ENCODE measurements around the gene PNLDC1. TPM values are rescaled to one million over a fixed set of nuclear protein-coding genes. Genes with fewer than 3 reads are reported as not detected.

PNLDC1 gene
- total RNA-seq, 1 donor = not detected

DNA sequence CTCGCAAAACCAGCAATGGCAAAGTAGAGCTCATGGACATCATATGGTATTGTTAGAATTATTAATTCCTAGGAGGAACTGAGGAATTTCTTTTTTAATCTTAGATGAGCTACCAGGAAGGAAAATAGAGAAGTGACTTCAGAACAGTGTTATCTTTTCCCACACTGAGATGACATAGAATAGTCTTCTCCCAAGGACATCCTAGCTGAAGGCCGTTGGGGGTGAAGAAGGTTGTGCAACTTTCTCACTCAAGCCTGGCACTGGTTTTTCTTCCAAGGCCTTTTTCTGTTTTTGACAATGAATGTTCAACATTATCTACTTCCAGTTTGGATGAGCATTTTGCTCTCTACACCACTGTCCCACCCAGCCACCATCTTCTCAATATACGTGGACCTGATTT lies 54.9 kb downstream of the PNLDC1 start:
- no peaks in the 10 kb centered on the region for H3K9me3 ChIP-seq (ENCODE audit: low read depth, low read length)
- H3K36me3 ChIP-seq (ENCODE audit: insufficient read depth, low read length) = no peaks in the 10 kb centered on the region
- H2AFZ ChIP-seq (ENCODE audit: low read length) = no peak overlapping the region
- H3K4me1 ChIP-seq (ENCODE audit: insufficient read depth, low read length) = peaks cover 3% of the 10 kb centered on the region
- TF ChIP-seq, protein P1, sequence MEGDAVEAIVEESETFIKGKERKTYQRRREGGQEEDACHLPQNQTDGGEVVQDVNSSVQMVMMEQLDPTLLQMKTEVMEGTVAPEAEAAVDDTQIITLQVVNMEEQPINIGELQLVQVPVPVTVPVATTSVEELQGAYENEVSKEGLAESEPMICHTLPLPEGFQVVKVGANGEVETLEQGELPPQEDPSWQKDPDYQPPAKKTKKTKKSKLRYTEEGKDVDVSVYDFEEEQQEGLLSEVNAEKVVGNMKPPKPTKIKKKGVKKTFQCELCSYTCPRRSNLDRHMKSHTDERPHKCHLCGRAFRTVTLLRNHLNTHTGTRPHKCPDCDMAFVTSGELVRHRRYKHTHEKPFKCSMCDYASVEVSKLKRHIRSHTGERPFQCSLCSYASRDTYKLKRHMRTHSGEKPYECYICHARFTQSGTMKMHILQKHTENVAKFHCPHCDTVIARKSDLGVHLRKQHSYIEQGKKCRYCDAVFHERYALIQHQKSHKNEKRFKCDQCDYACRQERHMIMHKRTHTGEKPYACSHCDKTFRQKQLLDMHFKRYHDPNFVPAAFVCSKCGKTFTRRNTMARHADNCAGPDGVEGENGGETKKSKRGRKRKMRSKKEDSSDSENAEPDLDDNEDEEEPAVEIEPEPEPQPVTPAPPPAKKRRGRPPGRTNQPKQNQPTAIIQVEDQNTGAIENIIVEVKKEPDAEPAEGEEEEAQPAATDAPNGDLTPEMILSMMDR (IDR thresholded peaks at IDR 0.05; ENCODE audit: extremely low read depth, low read depth, low read length) = no peak
- no peaks in the 10 kb centered on the region for H4K20me1 ChIP-seq (ENCODE audit: insufficient read depth, low read length)
- H3K4me3 ChIP-seq (ENCODE audit: insufficient read depth, low read length) = no peak overlapping the region
- no peak overlapping the region for H3K4me2 ChIP-seq (ENCODE audit: insufficient read depth, low read length)
- no peak for DNase-seq (ENCODE audit: insufficient read length, low spot score, missing footprints)
- H3K79me2 ChIP-seq (ENCODE audit: insufficient read depth, low read length) = no peaks in the 10 kb centered on the region
- no peak overlapping the region for H3K27ac ChIP-seq (ENCODE audit: low read depth, low read length)
- no peaks in the 10 kb centered on the region for H3K27me3 ChIP-seq (ENCODE audit: insufficient read depth, low read length)

DNA sequence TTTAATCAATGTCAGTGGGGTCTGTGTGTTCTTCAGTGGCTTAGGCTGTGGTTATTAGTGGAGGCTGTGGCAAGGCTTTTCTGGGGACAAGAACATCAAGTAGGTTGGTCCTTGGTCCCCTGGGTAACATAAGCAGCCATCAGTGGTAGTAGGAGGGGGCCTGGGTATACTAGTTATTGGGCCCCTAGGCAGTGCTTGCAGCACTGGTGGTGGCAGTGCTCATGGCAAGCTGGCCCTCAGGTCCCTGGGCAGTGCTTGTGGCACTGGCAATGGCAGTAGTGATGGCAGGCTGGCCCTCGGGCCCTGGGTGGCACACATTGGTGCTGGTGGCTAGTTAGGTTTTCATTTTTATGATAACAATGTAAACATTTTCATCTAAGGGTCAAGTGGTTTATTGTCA lies 58.2 kb downstream of the PNLDC1 start:
- no peak for DNase-seq (ENCODE audit: insufficient read length, low spot score, missing footprints)
- Histone ChIP-seq H4K20me1 (ENCODE audit: insufficient read depth, low read length) (no peaks in the 10 kb centered on the region), H3K4me1 (ENCODE audit: insufficient read depth, low read length) (peaks cover 3% of the 10 kb centered on the region), H3K79me2 (ENCODE audit: insufficient read depth, low read length) (no peaks in the 10 kb centered on the region), H3K36me3 (ENCODE audit: insufficient read depth, low read length) (no peaks in the 10 kb centered on the region), H3K4me2 (ENCODE audit: insufficient read depth, low read length) (no peak overlapping the region), H3K27ac (ENCODE audit: low read depth, low read length) (no peak overlapping the region), H3K4me3 (ENCODE audit: insufficient read depth, low read length) (no peak overlapping the region), H3K9me3 (ENCODE audit: low read depth, low read length) (no peaks in the 10 kb centered on the region), H3K27me3 (ENCODE audit: insufficient read depth, low read length) (no peaks in the 10 kb centered on the region), H2AFZ (ENCODE audit: low read length) (no peak overlapping the region)
- TF ChIP-seq, protein P1 (IDR thresholded peaks at IDR 0.05; ENCODE audit: extremely low read depth, low read depth, low read length) = no peak

DNA sequence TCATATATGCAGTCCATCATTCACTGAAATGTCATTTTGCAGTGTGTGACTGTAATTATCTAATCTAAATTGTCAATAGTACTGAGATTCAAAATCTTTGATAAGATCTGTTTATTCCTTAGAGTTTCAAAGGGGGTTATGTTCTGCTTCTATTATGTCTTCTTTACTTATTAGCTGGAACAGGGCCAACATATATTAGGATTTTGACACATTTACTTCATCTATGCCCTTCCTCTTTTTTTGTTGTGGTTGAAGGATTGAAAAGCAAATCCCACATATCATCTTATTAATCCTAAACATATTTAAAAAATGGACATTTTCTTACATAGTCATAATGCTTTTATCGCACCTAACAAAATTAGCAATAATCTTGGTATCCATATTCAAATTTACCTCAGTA lies 60.4 kb downstream of the PNLDC1 start:
- Histone ChIP-seq H2AFZ (ENCODE audit: low read length) (no peak overlapping the region), H3K9me3 (ENCODE audit: low read depth, low read length) (no peaks in the 10 kb centered on the region), H3K27me3 (ENCODE audit: insufficient read depth, low read length) (no peaks in the 10 kb centered on the region), H3K27ac (ENCODE audit: low read depth, low read length) (no peak overlapping the region), H3K4me2 (ENCODE audit: insufficient read depth, low read length) (no peak overlapping the region), H3K4me1 (ENCODE audit: insufficient read depth, low read length) (no peaks in the 10 kb centered on the region), H3K36me3 (ENCODE audit: insufficient read depth, low read length) (no peaks in the 10 kb centered on the region), H3K79me2 (ENCODE audit: insufficient read depth, low read length) (no peaks in the 10 kb centered on the region), H4K20me1 (ENCODE audit: insufficient read depth, low read length) (no peaks in the 10 kb centered on the region), H3K4me3 (ENCODE audit: insufficient read depth, low read length) (no peak overlapping the region)
- DNase-seq (ENCODE audit: insufficient read length, low spot score, missing footprints) = no peak
- TF ChIP-seq, protein P1 (IDR thresholded peaks at IDR 0.05; ENCODE audit: extremely low read depth, low read depth, low read length) = no peak

DNA sequence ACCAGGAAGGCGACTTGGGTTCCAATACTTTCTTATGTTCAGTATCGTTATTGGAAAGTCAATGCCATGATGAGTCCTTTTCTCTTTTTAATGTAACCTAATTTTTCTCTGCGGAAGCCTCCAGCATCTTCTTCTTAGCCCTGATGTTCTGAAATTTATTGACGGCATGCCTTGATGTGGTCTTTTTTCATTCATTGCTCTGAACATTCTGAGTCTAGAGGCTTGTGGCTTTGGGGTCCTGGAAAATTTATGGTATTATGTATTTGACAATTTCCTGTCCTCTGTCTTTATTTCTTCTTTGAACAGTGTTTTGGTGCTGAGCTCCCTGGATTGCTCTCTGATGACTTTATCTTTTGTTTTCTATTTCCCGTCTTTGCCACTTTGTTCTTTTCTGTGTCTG lies 62.0 kb downstream of the PNLDC1 start:
- TF ChIP-seq, protein P1 (IDR thresholded peaks at IDR 0.05; ENCODE audit: extremely low read depth, low read depth, low read length) = no peak
- no peak for DNase-seq (ENCODE audit: insufficient read length, low spot score, missing footprints)
- Histone ChIP-seq H4K20me1 (ENCODE audit: insufficient read depth, low read length) (no peaks in the 10 kb centered on the region), H2AFZ (ENCODE audit: low read length) (no peak overlapping the region), H3K27me3 (ENCODE audit: insufficient read depth, low read length) (no peaks in the 10 kb centered on the region), H3K27ac (ENCODE audit: low read depth, low read length) (no peak overlapping the region), H3K9me3 (ENCODE audit: low read depth, low read length) (no peaks in the 10 kb centered on the region), H3K79me2 (ENCODE audit: insufficient read depth, low read length) (no peaks in the 10 kb centered on the region), H3K36me3 (ENCODE audit: insufficient read depth, low read length) (no peaks in the 10 kb centered on the region), H3K4me2 (ENCODE audit: insufficient read depth, low read length) (no peak overlapping the region), H3K4me3 (ENCODE audit: insufficient read depth, low read length) (no peak overlapping the region), H3K4me1 (ENCODE audit: insufficient read depth, low read length) (no peaks in the 10 kb centered on the region)

All from osteoblast (primary cell).